ENCODE data around the gene TEKTIP1. TPM values are rescaled to one million over a fixed set of nuclear protein-coding genes. Genes with fewer than 3 reads are reported as not detected.

The TEKTIP1 gene
- total RNA-seq, 1 donor = 0.84 TPM

- no peaks in the 10 kb centered on the region for H3K9me3 ChIP-seq (ENCODE audit: low read depth, low read length)
- H3K4me3 ChIP-seq (ENCODE audit: low read length) = no peak overlapping the region
- peaks cover 3% of the 10 kb centered on the region for H3K27me3 ChIP-seq (ENCODE audit: insufficient read depth, low read length)
- H3K4me1 ChIP-seq (ENCODE audit: insufficient read depth, low read length) = peaks cover 6% of the 10 kb centered on the region
Measured at GRCh38 chr19:3589439-3589838, 50.5 kb downstream of the TEKTIP1 start.

GRCh38 chr19:3589949-3590348, 51.0 kb downstream of the TEKTIP1 start:
- Histone ChIP-seq H3K4me3 (ENCODE audit: low read length) (no peak overlapping the region), H3K4me1 (ENCODE audit: insufficient read depth, low read length) (peaks cover 6% of the 10 kb centered on the region), H3K27me3 (ENCODE audit: insufficient read depth, low read length) (peaks cover 3% of the 10 kb centered on the region), H3K9me3 (ENCODE audit: low read depth, low read length) (no peaks in the 10 kb centered on the region)

- Histone ChIP-seq H3K4me1 (ENCODE audit: insufficient read depth, low read length) (peaks cover 1% of the 10 kb centered on the region), H3K27me3 (ENCODE audit: insufficient read depth, low read length) (no peaks in the 10 kb centered on the region), H3K9me3 (ENCODE audit: low read depth, low read length) (no peaks in the 10 kb centered on the region), H3K4me3 (ENCODE audit: low read length) (no peak overlapping the region)
Measured at GRCh38 chr19:3590991-3591659, 52.2 kb downstream of the TEKTIP1 start.

GRCh38 chr19:3591876-3592613, 53.1 kb downstream of the TEKTIP1 start:
- Histone ChIP-seq H3K27me3 (ENCODE audit: insufficient read depth, low read length) (no peaks in the 10 kb centered on the region), H3K4me1 (ENCODE audit: insufficient read depth, low read length) (no peaks in the 10 kb centered on the region), H3K4me3 (ENCODE audit: low read length) (no peak overlapping the region), H3K9me3 (ENCODE audit: low read depth, low read length) (no peaks in the 10 kb centered on the region)

GRCh38 chr19:3593156-3593555, 54.2 kb downstream of the TEKTIP1 start:
- Histone ChIP-seq H3K9me3 (ENCODE audit: low read depth, low read length) (no peaks in the 10 kb centered on the region), H3K4me3 (ENCODE audit: low read length) (no peak overlapping the region), H3K4me1 (ENCODE audit: insufficient read depth, low read length) (no peaks in the 10 kb centered on the region), H3K27me3 (ENCODE audit: insufficient read depth, low read length) (no peaks in the 10 kb centered on the region)

Other genes starting within 250 kb of the TEKTIP1 start
- gene NFIC, start 172.6 kb upstream of the TEKTIP1 start, total RNA-seq = 17.3 TPM
- not detected for gene SMIM24, start 58.6 kb upstream of the TEKTIP1 start, total RNA-seq
- not detected for gene SMIM44, start 55.7 kb upstream of the TEKTIP1 start, total RNA-seq
- gene DOHH, start 38.5 kb upstream of the TEKTIP1 start, total RNA-seq = 1.4 TPM
- 50.7 TPM for gene FZR1, start 32.9 kb upstream of the TEKTIP1 start, total RNA-seq
- 37.8 TPM for gene MFSD12, start 18.4 kb downstream of the TEKTIP1 start, total RNA-seq
- 34.7 TPM for gene HMG20B, start 33.8 kb downstream of the TEKTIP1 start, total RNA-seq
- 0.21 TPM for gene GIPC3, start 46.3 kb downstream of the TEKTIP1 start, total RNA-seq
- 1.8 TPM for gene TBXA2R, start 67.7 kb downstream of the TEKTIP1 start, total RNA-seq
- 12.2 TPM for gene CACTIN, start 87.6 kb downstream of the TEKTIP1 start, total RNA-seq
- gene PIP5K1C, start 161.3 kb downstream of the TEKTIP1 start, total RNA-seq = 8.4 TPM
- gene TJP3, start 169.2 kb downstream of the TEKTIP1 start, total RNA-seq = 5.7 TPM
- 47.6 TPM for gene APBA3, start 222.5 kb downstream of the TEKTIP1 start, total RNA-seq
- gene MRPL54, start 223.5 kb downstream of the TEKTIP1 start, total RNA-seq = 40.4 TPM
- gene RAX2, start 233.1 kb downstream of the TEKTIP1 start, total RNA-seq = not detected
- gene MATK, start 247.2 kb downstream of the TEKTIP1 start, total RNA-seq = 31.6 TPM